NCI-H2196 treated with DMSO at 0.1 percent for 48 hours (cell line): ENCODE measurements around the gene SELENOS.

Experiments used
- DNase-seq: peaks from one replicate; lab custom pipeline; 2025; ENCODE audit not compliant: unreplicated experiment; lab: John Stamatoyannopoulos, UW

SELENOS gene

GRCh38 chr15:101251830-101252820, 25.2 kb downstream of the SELENOS start, which contains the start of gene CHSY1:
Gene CHSY1 (minus strand): TSS chr15:101252048. CDS start chr15:101251456, 592 bp downstream.
- peak; percentile 42 for DNase-seq

GRCh38 chr15:101250873-101251829, 26.1 kb downstream of the SELENOS start:
- DNase-seq = no peak

GRCh38 chr15:101250341-101250831, 26.9 kb downstream of the SELENOS start:
- no peak for DNase-seq

- DNase-seq = no peak
Measured at GRCh38 chr15:101248274-101248673, 29.0 kb downstream of the SELENOS start.

GRCh38 chr15:101246824-101247745, 30.2 kb downstream of the SELENOS start:
- no peak for DNase-seq

GRCh38 chr15:101246391-101246790, 30.9 kb downstream of the SELENOS start:
- no peak for DNase-seq

- no peak for DNase-seq
Measured at GRCh38 chr15:101244889-101245668, 32.2 kb downstream of the SELENOS start.

- no peak for DNase-seq
Measured at GRCh38 chr15:101244036-101244781, 33.1 kb downstream of the SELENOS start.

GRCh38 chr15:101243420-101243819, 33.9 kb downstream of the SELENOS start:
- no peak for DNase-seq

- no peak for DNase-seq
Measured at GRCh38 chr15:101242999-101243336, 34.3 kb downstream of the SELENOS start.

GRCh38 chr15:101242160-101242998, 34.9 kb downstream of the SELENOS start:
- no peak for DNase-seq

GRCh38 chr15:101240358-101240757, 36.9 kb downstream of the SELENOS start:
- no peak for DNase-seq

- no peak for DNase-seq
Measured at GRCh38 chr15:101239724-101240136, 37.6 kb downstream of the SELENOS start.

GRCh38 chr15:101237251-101237650, 40.0 kb downstream of the SELENOS start:
- no peak for DNase-seq

- DNase-seq = no peak
Measured at GRCh38 chr15:101233651-101234280, 43.5 kb downstream of the SELENOS start.

GRCh38 chr15:101232677-101233076, 44.6 kb downstream of the SELENOS start:
- no peak for DNase-seq

GRCh38 chr15:101228313-101228712, 49.0 kb downstream of the SELENOS start:
- no peak for DNase-seq
